Activated CD8-positive, alpha-beta T cell treated with anti-CD3 and anti-CD28 coated beads for 36 hours (primary cell): ENCODE data around the gene BNC2. TPM values are rescaled to one million over a fixed set of nuclear protein-coding genes. Genes with fewer than 3 reads are reported as not detected.

Experiments
- ATAC-seq: fragments of 200-7000 bp; cut with Tn5 transposase; one replicate; pipeline ENCODE4 v1.10.0; 2021; ENCODE audit warnings: mild to moderate bottlenecking, moderate library complexity
- CTCF ChIA-PET: fragments of 350-600 bp; sonication (Branson Sonifier 250); formaldehyde crosslinking; loops from one replicate; lab custom pipeline; 2021; ENCODE audit warnings: antibody characterized with exemption; lab: Charles Lee
- POLR2A ChIA-PET: fragments of 350-600 bp; sonication (Branson Sonifier 250); formaldehyde crosslinking; loops from one replicate; lab custom pipeline; 2021; ENCODE audit warnings: antibody characterized with exemption; lab: Charles Lee
- DNase-seq: peaks from one replicate; pipeline ENCODE4 v3.0.0-alpha.2; 2020
- H3K27ac Mint-ChIP-seq: one replicate; pipeline ENCODE4 v1.8.0; 2021; ENCODE audit warnings: mild to moderate bottlenecking, mixed read lengths
- H3K27me3 Mint-ChIP-seq: one replicate; pipeline ENCODE4 v1.8.0; 2021; ENCODE audit warnings: mixed read lengths
- H3K36me3 Mint-ChIP-seq: one replicate; pipeline ENCODE4 v1.8.0; 2021; ENCODE audit warnings: low read depth, mixed read lengths
- H3K4me1 Mint-ChIP-seq: one replicate; pipeline ENCODE4 v1.8.0; 2021; ENCODE audit warnings: low read depth, mixed read lengths
- H3K4me3 Mint-ChIP-seq: one replicate; pipeline ENCODE4 v1.8.0; 2021; ENCODE audit warnings: mild to moderate bottlenecking, moderate library complexity, mixed read lengths
- H3K9me3 Mint-ChIP-seq: one replicate; pipeline ENCODE4 v1.8.0; 2021; ENCODE audit warnings: mixed read lengths
- intact Hi-C: fragments of 100-400 bp; cut with micrococcal nuclease; formaldehyde crosslinking; loops from one replicate; pipeline ENCODE4 v1.10.0; 2022
- total RNA-seq, 2 experiments: library from RNA; stranded (reverse); gene quantifications; one replicate each; pipeline ENCODE4 v1.2.3, GENCODE V29; 2021
- TF ChIP-seq, protein P1 (sequence below): fragments of 200-600 bp; IDR thresholded peaks from one replicate; pipeline ENCODE4 v1.8.0; 2022; ENCODE audit warnings: antibody characterized with exemption, mild to moderate bottlenecking

Gene BNC2
- total RNA-seq, 2 experiments from 2014 or later: not detected

DNA sequence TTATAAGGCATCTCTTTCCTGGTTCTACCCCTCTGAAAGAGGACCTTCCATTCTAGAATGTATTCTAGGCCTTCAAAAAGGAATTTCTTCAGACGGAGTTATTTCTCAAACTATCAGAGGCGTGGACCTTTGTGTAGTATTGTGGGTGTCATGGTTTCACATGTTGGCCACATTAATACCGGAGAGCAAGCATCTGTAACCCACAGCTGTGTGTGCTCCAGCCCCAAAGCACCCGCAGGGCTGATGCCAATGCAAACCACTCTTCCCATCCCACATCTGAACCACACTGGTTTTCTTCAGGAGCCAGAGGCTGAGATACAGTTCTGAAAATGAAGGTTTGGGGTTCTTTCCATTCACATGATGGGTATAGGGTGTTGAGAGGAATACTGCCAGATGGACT is 127.1 kb downstream of the BNC2 start:
- H3K27me3 Mint-ChIP-seq: no peaks in the 10 kb centered on the region
- no peaks in the 10 kb centered on the region for H3K4me1 Mint-ChIP-seq
- ATAC-seq (no peak), DNase-seq (no peak)
- H3K4me3 Mint-ChIP-seq: no peak overlapping the region
- intact Hi-C loops: no loop called here
- H3K36me3 Mint-ChIP-seq: no peaks in the 10 kb centered on the region
- no peak overlapping the region for H3K27ac Mint-ChIP-seq
- ChIA-PET POLR2A (no interaction called here), CTCF (no interaction called here)
- TF ChIP-seq, protein P1, sequence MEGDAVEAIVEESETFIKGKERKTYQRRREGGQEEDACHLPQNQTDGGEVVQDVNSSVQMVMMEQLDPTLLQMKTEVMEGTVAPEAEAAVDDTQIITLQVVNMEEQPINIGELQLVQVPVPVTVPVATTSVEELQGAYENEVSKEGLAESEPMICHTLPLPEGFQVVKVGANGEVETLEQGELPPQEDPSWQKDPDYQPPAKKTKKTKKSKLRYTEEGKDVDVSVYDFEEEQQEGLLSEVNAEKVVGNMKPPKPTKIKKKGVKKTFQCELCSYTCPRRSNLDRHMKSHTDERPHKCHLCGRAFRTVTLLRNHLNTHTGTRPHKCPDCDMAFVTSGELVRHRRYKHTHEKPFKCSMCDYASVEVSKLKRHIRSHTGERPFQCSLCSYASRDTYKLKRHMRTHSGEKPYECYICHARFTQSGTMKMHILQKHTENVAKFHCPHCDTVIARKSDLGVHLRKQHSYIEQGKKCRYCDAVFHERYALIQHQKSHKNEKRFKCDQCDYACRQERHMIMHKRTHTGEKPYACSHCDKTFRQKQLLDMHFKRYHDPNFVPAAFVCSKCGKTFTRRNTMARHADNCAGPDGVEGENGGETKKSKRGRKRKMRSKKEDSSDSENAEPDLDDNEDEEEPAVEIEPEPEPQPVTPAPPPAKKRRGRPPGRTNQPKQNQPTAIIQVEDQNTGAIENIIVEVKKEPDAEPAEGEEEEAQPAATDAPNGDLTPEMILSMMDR: no peak
- no peaks in the 10 kb centered on the region for H3K9me3 Mint-ChIP-seq

DNA sequence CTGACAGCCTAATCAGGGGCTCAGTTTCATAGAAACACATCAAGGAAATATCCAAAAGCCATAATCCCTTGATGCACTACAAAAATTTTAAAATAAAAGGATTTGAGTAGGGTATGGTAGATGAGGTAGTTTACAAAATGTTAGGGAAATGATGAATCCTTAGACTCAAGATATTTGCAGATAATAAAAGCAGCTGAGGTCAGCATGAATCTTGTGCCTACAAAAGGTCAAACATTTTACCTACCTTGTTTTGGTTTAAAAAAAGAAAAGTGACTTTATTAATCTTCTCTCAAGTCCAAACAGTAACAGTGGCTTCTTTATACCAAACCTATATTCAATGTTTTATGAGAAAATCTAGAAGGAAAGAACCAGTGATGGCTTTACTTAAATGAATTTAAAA is 135.5 kb downstream of the BNC2 start:
- Mint-ChIP-seq H3K4me1 (no peaks in the 10 kb centered on the region), H3K36me3 (no peaks in the 10 kb centered on the region), H3K27ac (no peak overlapping the region), H3K4me3 (no peak overlapping the region), H3K27me3 (no peaks in the 10 kb centered on the region), H3K9me3 (no peaks in the 10 kb centered on the region)
- ChIA-PET CTCF (no interaction called here), POLR2A (no interaction called here)
- intact Hi-C loops: no loop called here
- no peak for DNase-seq
- no peak for ATAC-seq
- TF ChIP-seq, protein P1: no peak

DNA sequence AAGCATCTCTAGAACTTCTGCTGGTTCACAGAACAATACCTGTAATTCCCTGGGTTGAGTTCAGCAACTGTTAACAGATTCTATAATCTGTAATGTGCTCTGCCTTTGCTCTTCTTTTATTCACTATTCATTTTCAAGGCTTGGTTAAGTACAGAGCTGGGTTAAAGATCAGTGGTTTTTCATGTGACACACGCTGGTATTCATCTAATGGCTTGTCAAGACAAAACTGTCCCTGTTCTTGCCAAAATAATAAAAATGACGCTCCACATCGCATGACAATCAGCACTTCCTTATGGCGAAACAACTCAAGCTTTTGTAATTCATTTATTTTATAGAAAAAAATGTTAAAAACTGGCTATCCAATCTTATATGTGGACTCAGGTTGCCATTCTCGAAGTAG is 137.9 kb downstream of the BNC2 start:
- Mint-ChIP-seq H3K9me3 (no peaks in the 10 kb centered on the region), H3K36me3 (no peaks in the 10 kb centered on the region), H3K4me1 (no peaks in the 10 kb centered on the region), H3K4me3 (no peak overlapping the region), H3K27me3 (peaks cover 11% of the 10 kb centered on the region), H3K27ac (no peak overlapping the region)
- TF ChIP-seq, protein P1: no peak
- DNase-seq (no peak), ATAC-seq (no peak)
- intact Hi-C loops: no loop called here
- CTCF ChIA-PET: no interaction called here
- POLR2A ChIA-PET: no interaction called here

DNA sequence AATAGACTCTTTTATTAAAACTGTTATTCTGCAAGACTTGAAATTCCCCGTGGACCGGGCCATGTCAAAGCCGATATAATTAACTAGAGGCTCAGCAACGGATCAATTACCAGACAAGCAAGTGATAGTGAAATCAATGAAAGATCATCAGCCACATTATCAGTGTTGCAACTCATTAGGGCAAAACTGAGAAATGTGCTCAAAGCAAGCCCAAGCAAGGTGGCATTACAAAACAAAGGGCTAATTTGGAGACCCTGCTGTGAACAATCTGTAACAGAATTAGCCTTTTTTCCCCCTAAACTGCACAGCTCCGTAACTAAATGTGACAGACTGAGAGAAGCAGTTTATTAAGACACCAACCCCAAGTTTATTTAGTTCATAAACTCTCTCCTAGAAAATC is 140.3 kb downstream of the BNC2 start:
- TF ChIP-seq, protein P1: no peak
- ATAC-seq: no peak

DNA sequence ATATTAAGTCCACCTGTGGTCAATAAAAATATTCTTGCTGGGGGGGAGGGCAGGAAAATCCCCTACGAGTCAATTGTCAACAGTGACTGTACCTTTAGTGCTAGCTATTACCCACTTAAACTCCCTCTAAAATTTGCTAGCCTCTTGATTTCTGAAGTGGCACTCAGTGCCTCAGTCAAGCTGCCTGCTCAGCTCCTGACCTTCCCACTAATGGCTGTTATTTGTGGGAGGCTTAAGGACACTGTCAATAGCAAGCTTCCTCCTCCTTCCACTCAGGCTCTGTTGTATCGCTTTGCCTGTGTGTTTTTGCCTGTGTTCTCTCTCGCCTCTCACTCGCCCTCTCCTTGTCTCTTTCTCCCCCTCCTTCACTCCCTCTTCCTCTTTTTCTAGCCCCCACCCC is 140.8 kb downstream of the BNC2 start:
- CTCF ChIA-PET: no interaction called here
- ATAC-seq: no peak

More for the DNA sequence above, 140.3 kb downstream of the BNC2 start:
- Mint-ChIP-seq H3K27ac (no peak overlapping the region), H3K9me3 (no peaks in the 10 kb centered on the region), H3K4me1 (peaks cover 7% of the 10 kb centered on the region), H3K27me3 (peaks cover 28% of the 10 kb centered on the region), H3K36me3 (no peaks in the 10 kb centered on the region), H3K4me3 (no peak overlapping the region)
- intact Hi-C loops: no loop called here
- POLR2A ChIA-PET: no interaction called here
- CTCF ChIA-PET: no interaction called here
- no peak for DNase-seq

More for the DNA sequence above, 140.8 kb downstream of the BNC2 start:
- H3K27ac Mint-ChIP-seq: no peak overlapping the region
- TF ChIP-seq, protein P1: no peak
- intact Hi-C loops: no loop called here
- POLR2A ChIA-PET: no interaction called here
- peaks cover 7% of the 10 kb centered on the region for H3K4me1 Mint-ChIP-seq
- no peaks in the 10 kb centered on the region for H3K36me3 Mint-ChIP-seq
- H3K9me3 Mint-ChIP-seq: no peaks in the 10 kb centered on the region
- no peak for DNase-seq
- H3K4me3 Mint-ChIP-seq: no peak overlapping the region
- H3K27me3 Mint-ChIP-seq: peaks cover 29% of the 10 kb centered on the region
